ENCODE results near the gene KRTAP1-3.
"Not testable (repeated sequence)": the region's sequence is repeated elsewhere in the genome, so short reads cannot be mapped to it uniquely, and the experiment has no call there.

Gene KRTAP1-3

GRCh38 chr17:41034346-41034935, at the start of gene KRTAP1-3:
Gene KRTAP1-3, minus strand, starts transcription at chr17:41034874. Its CDS starts 53 bp downstream, at chr17:41034821.
- not testable (repeated sequence) for H3K27me3 Mint-ChIP-seq; H3K4me3 Mint-ChIP-seq; H3K4me1 Mint-ChIP-seq (ENCODE audit: low read depth); H3K36me3 Mint-ChIP-seq; H3K9me3 Mint-ChIP-seq (ENCODE audit: low read depth); H3K27ac Mint-ChIP-seq

GRCh38 chr17:41084100-41084856, 49.6 kb upstream of the KRTAP1-3 start, which contains the start of gene KRTAP4-7:
Gene KRTAP4-7, plus strand, starts transcription at chr17:41084150. Its CDS starts 57 bp downstream, at chr17:41084207.
- not testable (repeated sequence) for H3K27ac Mint-ChIP-seq; H3K9me3 Mint-ChIP-seq (ENCODE audit: low read depth); H3K27me3 Mint-ChIP-seq; H3K4me3 Mint-ChIP-seq; H3K36me3 Mint-ChIP-seq; H3K4me1 Mint-ChIP-seq (ENCODE audit: low read depth)

- not testable (repeated sequence) for H3K9me3 Mint-ChIP-seq (ENCODE audit: low read depth); H3K4me1 Mint-ChIP-seq (ENCODE audit: low read depth); H3K27ac Mint-ChIP-seq; H3K27me3 Mint-ChIP-seq; H3K4me3 Mint-ChIP-seq; H3K36me3 Mint-ChIP-seq
These were observed 48.8 kb upstream of the KRTAP1-3 start for GRCh38 chr17:41083427-41083826.

- Mint-ChIP-seq H3K36me3 (no peaks in the 10 kb centered on the region), H3K27me3 (peaks cover 8% of the 10 kb centered on the region), H3K4me3 (no peak overlapping the region), H3K9me3 (ENCODE audit: low read depth) (peaks cover 5% of the 10 kb centered on the region), H3K4me1 (ENCODE audit: low read depth) (no peaks in the 10 kb centered on the region), H3K27ac (no peak overlapping the region)
These were observed 48.0 kb upstream of the KRTAP1-3 start for GRCh38 chr17:41082626-41083025.

- no peaks in the 10 kb centered on the region for H3K9me3 Mint-ChIP-seq (ENCODE audit: low read depth)
- no peak overlapping the region for H3K4me3 Mint-ChIP-seq
- peaks cover 17% of the 10 kb centered on the region for H3K27me3 Mint-ChIP-seq
- no peaks in the 10 kb centered on the region for H3K36me3 Mint-ChIP-seq
- no peaks in the 10 kb centered on the region for H3K4me1 Mint-ChIP-seq (ENCODE audit: low read depth)
- no peak overlapping the region for H3K27ac Mint-ChIP-seq
These were observed 42.1 kb upstream of the KRTAP1-3 start for GRCh38 chr17:41076788-41077187.

GRCh38 chr17:41073676-41074075, 39.0 kb upstream of the KRTAP1-3 start:
- Mint-ChIP-seq H3K4me3 (no peak overlapping the region), H3K27me3 (peaks cover 12% of the 10 kb centered on the region), H3K27ac (no peak overlapping the region), H3K4me1 (ENCODE audit: low read depth) (no peaks in the 10 kb centered on the region), H3K36me3 (no peaks in the 10 kb centered on the region), H3K9me3 (ENCODE audit: low read depth) (no peaks in the 10 kb centered on the region)

- peaks cover 2% of the 10 kb centered on the region for H3K4me1 Mint-ChIP-seq (ENCODE audit: low read depth)
- H3K4me3 Mint-ChIP-seq: no peak overlapping the region
- H3K36me3 Mint-ChIP-seq: no peaks in the 10 kb centered on the region
- H3K9me3 Mint-ChIP-seq (ENCODE audit: low read depth): no peaks in the 10 kb centered on the region
- H3K27me3 Mint-ChIP-seq: peaks cover 8% of the 10 kb centered on the region
- H3K27ac Mint-ChIP-seq: no peak overlapping the region
These were observed 37.1 kb upstream of the KRTAP1-3 start for GRCh38 chr17:41071606-41072360.

- Mint-ChIP-seq H3K27me3 (no peaks in the 10 kb centered on the region), H3K36me3 (no peaks in the 10 kb centered on the region), H3K27ac (no peak overlapping the region), H3K9me3 (ENCODE audit: low read depth) (no peaks in the 10 kb centered on the region), H3K4me3 (no peak overlapping the region), H3K4me1 (ENCODE audit: low read depth) (peaks cover 2% of the 10 kb centered on the region)
These were observed 34.4 kb upstream of the KRTAP1-3 start for GRCh38 chr17:41069031-41069430.

GRCh38 chr17:41067281-41067680, 32.6 kb upstream of the KRTAP1-3 start:
- Mint-ChIP-seq H3K27me3 (no peaks in the 10 kb centered on the region), H3K27ac (no peak overlapping the region), H3K36me3 (no peaks in the 10 kb centered on the region), H3K4me3 (no peak overlapping the region), H3K9me3 (ENCODE audit: low read depth) (no peaks in the 10 kb centered on the region), H3K4me1 (ENCODE audit: low read depth) (peaks cover 2% of the 10 kb centered on the region)

GRCh38 chr17:41065829-41066624, 31.4 kb upstream of the KRTAP1-3 start, which contains the start of gene KRTAP2-4:
Gene KRTAP2-4, minus strand, starts transcription at chr17:41065879. Its CDS starts 34 bp downstream, at chr17:41065845.
- Mint-ChIP-seq H3K4me1 (ENCODE audit: low read depth) (peaks cover 2% of the 10 kb centered on the region), H3K27me3 (peaks cover 9% of the 10 kb centered on the region), H3K27ac (no peak within 1 kb of the TSS)

GRCh38 chr17:41065016-41065689, 30.5 kb upstream of the KRTAP1-3 start:
- H3K4me1 Mint-ChIP-seq (ENCODE audit: low read depth); H3K27ac Mint-ChIP-seq; H3K9me3 Mint-ChIP-seq (ENCODE audit: low read depth); H3K36me3 Mint-ChIP-seq; H3K4me3 Mint-ChIP-seq: not testable (repeated sequence)
- H3K27me3 Mint-ChIP-seq: peaks cover 14% of the 10 kb centered on the region

More at GRCh38 chr17:41065829-41066624, 31.4 kb upstream of the KRTAP1-3 start, which contains the start of gene KRTAP2-4:
- no peaks in the 10 kb centered on the region for H3K36me3 Mint-ChIP-seq
- H3K9me3 Mint-ChIP-seq (ENCODE audit: low read depth): no peaks in the 10 kb centered on the region
- H3K4me3 Mint-ChIP-seq: no peak within 1 kb of the TSS

- peaks cover 3% of the 10 kb centered on the region for H3K4me1 Mint-ChIP-seq (ENCODE audit: low read depth)
- H3K27ac Mint-ChIP-seq: no peak overlapping the region
- no peaks in the 10 kb centered on the region for H3K36me3 Mint-ChIP-seq
- peaks cover 18% of the 10 kb centered on the region for H3K27me3 Mint-ChIP-seq
- H3K9me3 Mint-ChIP-seq (ENCODE audit: low read depth): no peaks in the 10 kb centered on the region
- no peak overlapping the region for H3K4me3 Mint-ChIP-seq
These were observed 29.6 kb upstream of the KRTAP1-3 start for GRCh38 chr17:41064301-41064700.

GRCh38 chr17:41063449-41063848, 28.8 kb upstream of the KRTAP1-3 start:
- H3K36me3 Mint-ChIP-seq: no peaks in the 10 kb centered on the region
- peaks cover 3% of the 10 kb centered on the region for H3K4me1 Mint-ChIP-seq (ENCODE audit: low read depth)
- peaks cover 19% of the 10 kb centered on the region for H3K27me3 Mint-ChIP-seq
- no peaks in the 10 kb centered on the region for H3K9me3 Mint-ChIP-seq (ENCODE audit: low read depth)
- no peak overlapping the region for H3K4me3 Mint-ChIP-seq
- no peak overlapping the region for H3K27ac Mint-ChIP-seq

- no peak overlapping the region for H3K27ac Mint-ChIP-seq
- H3K27me3 Mint-ChIP-seq: peaks cover 26% of the 10 kb centered on the region
- no peaks in the 10 kb centered on the region for H3K36me3 Mint-ChIP-seq
- H3K4me1 Mint-ChIP-seq (ENCODE audit: low read depth): peaks cover 3% of the 10 kb centered on the region
- no peaks in the 10 kb centered on the region for H3K9me3 Mint-ChIP-seq (ENCODE audit: low read depth)
- no peak overlapping the region for H3K4me3 Mint-ChIP-seq
These were observed 27.3 kb upstream of the KRTAP1-3 start for GRCh38 chr17:41061964-41062363.

Measured in activated naive CD8-positive, alpha-beta T cell (primary cell).